HCT116 (cell line): ENCODE results near the gene NFX1. TPM values are rescaled to one million over a fixed set of nuclear protein-coding genes. Genes with fewer than 3 reads are reported as not detected.

ENCODE experiments used
- ATAC-seq: fragments of 200-7000 bp; cut with Tn5 transposase; 2 replicates; pipeline ENCODE4 v1.9.1; 2020; ENCODE audit warnings: mild to moderate bottlenecking, moderate library complexity
- BruUV-seq: library from RNA; stranded (reverse); fragments of 400-500 nt; replicated peaks from 2 replicates; lab custom pipeline; 2021; lab: Mats Ljungman, UMichigan
- CTCF ChIA-PET: fragments of 300-600 bp; sonication (Branson Sonifier 250); formaldehyde crosslinking; loops from one replicate; lab custom pipeline; 2021; ENCODE audit warnings: antibody characterized with exemption; lab: Charles Lee
- POLR2A ChIA-PET: fragments of 300-600, 350-600 bp; sonication (Branson Sonifier 250); formaldehyde crosslinking; loops from one replicate; lab custom pipeline; 2021; ENCODE audit warnings: antibody characterized with exemption; lab: Charles Lee
- RAD21 ChIA-PET, 2 experiments: fragments of 300-600 bp; sonication (Branson Sonifier 250); formaldehyde crosslinking; loops; one replicate each; lab custom pipeline; 2023; ENCODE audit warnings: low total read pairs in 2 of 2; ENCODE audit not compliant: uncharacterized antibody in 2 of 2, unreplicated experiment in 2 of 2, low non-redundant PET in 1 of 2; lab: Charles Lee
- DNase-seq: peaks from one replicate; pipeline ENCODE4 v3.0.0-alpha.2; 2010; ENCODE audit warnings: low read depth, low spot score
- H2AFZ ChIP-seq: fragments of 200-600 bp; shearing (Covaris generic), sonication (generic); 2 replicates; pipeline ENCODE4 v1.6.1; 2017; ENCODE audit warnings: low read depth, mixed run types, mixed read lengths, antibody characterized with exemption, low read length; ENCODE audit not compliant: poor library complexity, severe bottlenecking
- H3K27ac ChIP-seq: 2 replicates; pipeline ENCODE4 v1.5.1; 2012; ENCODE audit warnings: low read depth, low read length
- H3K27me3 ChIP-seq: fragments of 200-600 bp; sonication (generic); 2 replicates; pipeline ENCODE4 v1.6.1; 2016; ENCODE audit warnings: mixed run types, low read length, mixed read lengths; ENCODE audit not compliant: insufficient read depth
- H3K36me3 ChIP-seq, 2 experiments: fragments of 200-500 bp in 1 of 2; fragments of 200-600 bp in 1 of 2; sonication (Bioruptor generic) in 1 of 2; sonication (generic) in 1 of 2; 2 replicates each; pipeline versions ENCODE4 v1.5.1 to v1.6.1; 2014 to 2016; ENCODE audit warnings: low read length in 2 of 2, inconsistent platforms in 1 of 2, mixed read lengths in 1 of 2, mixed run types in 1 of 2; ENCODE audit not compliant: insufficient read depth in 2 of 2, control insufficient read depth in 1 of 2
- H3K4me1 ChIP-seq, 2 experiments: fragments of 200-600 bp in 1 of 2; sonication (generic) in 1 of 2; 2 replicates each; pipeline versions ENCODE4 v1.5.1 to v1.6.1; 2012 to 2017; ENCODE audit warnings: low read length in 2 of 2, inconsistent platforms in 1 of 2, mild to moderate bottlenecking in 1 of 2, mixed read lengths in 1 of 2, mixed run types in 1 of 2, moderate library complexity in 1 of 2; ENCODE audit not compliant: insufficient read depth in 2 of 2, control insufficient read depth in 1 of 2
- H3K4me2 ChIP-seq: fragments of 200-600 bp; sonication (generic); 2 replicates; pipeline ENCODE4 v1.6.1; 2017; ENCODE audit warnings: mixed run types, low read length, mixed read lengths
- H3K4me3 ChIP-seq, 2 experiments: fragments of 200-600 bp in 1 of 2; sonication (generic) in 1 of 2; replicated peaks in 1 of 2; 2 replicates each; pipeline ENCODE4 v1.5.1; 2011 to 2016; ENCODE audit warnings: low read length in 2 of 2, control low read depth in 1 of 2, low read depth in 1 of 2, mild to moderate bottlenecking in 1 of 2, mixed read lengths in 1 of 2, mixed run types in 1 of 2
- H3K79me2 ChIP-seq: fragments of 200-600 bp; sonication (generic); 2 replicates; pipeline ENCODE4 v1.6.1; 2017; ENCODE audit warnings: mild to moderate bottlenecking, mixed run types, low read length, moderate library complexity, mixed read lengths; ENCODE audit not compliant: insufficient read depth
- H3K9ac ChIP-seq: fragments of 200-600 bp; sonication (generic); 2 replicates; pipeline ENCODE4 v1.6.1; 2016; ENCODE audit warnings: low read length, mixed read lengths
- H3K9me2 ChIP-seq: fragments of 200-600 bp; sonication (generic), shearing (Covaris generic); 2 replicates; pipeline ENCODE4 v1.6.1; 2017; ENCODE audit warnings: mixed run types, mild to moderate bottlenecking, moderate library complexity; ENCODE audit not compliant: insufficient read depth
- H3K9me3 ChIP-seq, 2 experiments: fragments of 200-500 bp in 1 of 2; fragments of 200-600 bp in 1 of 2; sonication (Bioruptor generic) in 1 of 2; sonication (generic) in 1 of 2; 2 replicates each; pipeline ENCODE4 v1.6.1; 2014 to 2017; ENCODE audit warnings: low read length in 2 of 2, mixed read lengths in 2 of 2, inconsistent platforms in 1 of 2, low read depth in 1 of 2, mild to moderate bottlenecking in 1 of 2, mixed run types in 1 of 2, moderate library complexity in 1 of 2; ENCODE audit not compliant: control insufficient read depth in 1 of 2, insufficient read depth in 1 of 2
- H4K20me1 ChIP-seq: fragments of 200-600 bp; sonication (generic), shearing (Covaris generic); 2 replicates; pipeline ENCODE4 v1.6.1; 2017; ENCODE audit warnings: mixed run types, mild to moderate bottlenecking, moderate library complexity; ENCODE audit not compliant: insufficient read depth
- ELF1 ChIP-seq: IDR thresholded peaks from 2 replicates; pipeline ENCODE4 v1.6.1; 2012; ENCODE audit warnings: low read depth, borderline replicate concordance
- EZH2phosphoT487 ChIP-seq: fragments of 200-600 bp; IDR thresholded peaks from 2 replicates; pipeline ENCODE4 v1.6.1; 2018; ENCODE audit warnings: antibody characterized with exemption, borderline replicate concordance
- JUND ChIP-seq: IDR thresholded peaks from 2 replicates; pipeline ENCODE4 v1.6.1; 2012
- POLR2A ChIP-seq: IDR thresholded peaks from 2 replicates; pipeline ENCODE4 v1.7.0; 2011; ENCODE audit warnings: borderline replicate concordance; ENCODE audit not compliant: insufficient read depth, insufficient read length; ENCODE audit errors: extremely low read depth
- REST ChIP-seq: IDR thresholded peaks from 2 replicates; pipeline ENCODE4 v1.6.1; 2012; ENCODE audit warnings: low read depth
- SRF ChIP-seq: IDR thresholded peaks from 2 replicates; pipeline ENCODE4 v1.6.1; 2012; ENCODE audit warnings: low read depth
- ZNF274 ChIP-seq: fragments of 200-500 bp; sonication (Bioruptor generic); IDR thresholded peaks from 2 replicates; pipeline ENCODE4 v1.6.1; 2014; ENCODE audit warnings: mild to moderate bottlenecking, low read depth, low read length, inconsistent platforms
- intact Hi-C: fragments of 100-400 bp; cut with micrococcal nuclease; formaldehyde crosslinking; loops from 2 replicates; pipeline ENCODE4 v1.10.0; 2022
- total RNA-seq: library from RNA; stranded (reverse); gene quantifications from one replicate; pipeline ENCODE4 v1.2.1, GENCODE V29; 2021; ENCODE audit not compliant: unreplicated experiment

NFX1 gene
- total RNA-seq, 1 experiment from 2014 or later, result 31.7 TPM

- no peak for TF ChIP-seq ELF1
- TF ChIP-seq ZNF274, result no peak
These were observed 125.3 kb downstream of the NFX1 start (continued) for GRCh38 chr9:33415501-33416038.

GRCh38 chr9:33416996-33417395 lies 126.7 kb downstream of the NFX1 start:
- TF ChIP-seq SRF (no peak), JUND (no peak), POLR2A (no peak), EZH2phosphoT487 (no peak), REST (no peak)
- DNase-seq (no peak), ATAC-seq (no peak)
- POLR2A ChIA-PET, result no interaction called here
- Histone ChIP-seq H4K20me1 (no peaks in the 10 kb centered on the region), H3K4me1 (peaks cover 35 to 42% of the 10 kb centered on the region in 2 experiments), H3K9me2 (no peaks in the 10 kb centered on the region), H3K36me3 (no peaks in the 10 kb centered on the region), H3K27me3 (no peaks in the 10 kb centered on the region), H3K27ac (no peak overlapping the region; the same call in 1 of the 2 replicates), H3K9ac (no peak overlapping the region), H3K79me2 (no peaks in the 10 kb centered on the region), H3K4me3 (no peak overlapping the region), H3K9me3 (no peaks in the 10 kb centered on the region), H2AFZ (no peak overlapping the region), H3K4me2 (no peak overlapping the region)
- CTCF ChIA-PET, result interaction anchor here (4.9 kb wide), 1 partner anchor 35 kb away, joined by 35 read pairs; no protein-coding TSS in a partner anchor
- no TSS peak for BruUV-seq
- RAD21 ChIA-PET, result no interaction called here
- intact Hi-C loops, result loop anchor here (10.0 kb wide), 1 partner anchor 62 kb away; no protein-coding TSS in a partner anchor
